ENCODE results near the gene LRP5.

GRCh38 chr11:68287419-68287818 lies 25.0 kb upstream of the LRP5 start:
- TF ChIP-seq, protein P1, sequence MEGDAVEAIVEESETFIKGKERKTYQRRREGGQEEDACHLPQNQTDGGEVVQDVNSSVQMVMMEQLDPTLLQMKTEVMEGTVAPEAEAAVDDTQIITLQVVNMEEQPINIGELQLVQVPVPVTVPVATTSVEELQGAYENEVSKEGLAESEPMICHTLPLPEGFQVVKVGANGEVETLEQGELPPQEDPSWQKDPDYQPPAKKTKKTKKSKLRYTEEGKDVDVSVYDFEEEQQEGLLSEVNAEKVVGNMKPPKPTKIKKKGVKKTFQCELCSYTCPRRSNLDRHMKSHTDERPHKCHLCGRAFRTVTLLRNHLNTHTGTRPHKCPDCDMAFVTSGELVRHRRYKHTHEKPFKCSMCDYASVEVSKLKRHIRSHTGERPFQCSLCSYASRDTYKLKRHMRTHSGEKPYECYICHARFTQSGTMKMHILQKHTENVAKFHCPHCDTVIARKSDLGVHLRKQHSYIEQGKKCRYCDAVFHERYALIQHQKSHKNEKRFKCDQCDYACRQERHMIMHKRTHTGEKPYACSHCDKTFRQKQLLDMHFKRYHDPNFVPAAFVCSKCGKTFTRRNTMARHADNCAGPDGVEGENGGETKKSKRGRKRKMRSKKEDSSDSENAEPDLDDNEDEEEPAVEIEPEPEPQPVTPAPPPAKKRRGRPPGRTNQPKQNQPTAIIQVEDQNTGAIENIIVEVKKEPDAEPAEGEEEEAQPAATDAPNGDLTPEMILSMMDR (IDR thresholded peaks at IDR 0.05; ENCODE audit: insufficient read depth, low read depth, low read length): no peak
- no peak for TF ChIP-seq EZH2 (IDR thresholded peaks at IDR 0.05; ENCODE audit: insufficient read depth, low read length)

Data from astrocyte (in vitro differentiated cells and primary cell).